SK-N-SH (cell line): ENCODE data around the gene CUEDC2. TPM values are rescaled to one million over a fixed set of nuclear protein-coding genes. Genes with fewer than 3 reads are reported as not detected.

Experiments used
- CTCF ChIA-PET: fragments of 300-600, 350-600 bp; formaldehyde crosslinking; extraction: SDS; loops from one replicate; lab custom pipeline; 2021; lab: Yijun Ruan, JAX
- POLR2A ChIA-PET: fragments of 350-600 bp; sonication (Branson Sonifier 250); formaldehyde crosslinking; extraction: SDS; loops from one replicate; lab custom pipeline; 2020; ENCODE audit warnings: antibody characterized with exemption, inconsistent platforms; lab: Yijun Ruan, JAX
- DNase-seq: peaks from one replicate; pipeline ENCODE4 v3.0.0; 2012
- H2AFZ ChIP-seq: fragments of 200-600 bp; sonication (generic); 2 replicates; pipeline ENCODE4 v1.8.1; 2016; ENCODE audit warnings: antibody characterized with exemption, mild to moderate bottlenecking, low read depth
- H3F3A ChIP-seq: fragments of 200-600 bp; sonication (generic); replicated peaks from 2 replicates; pipeline ENCODE3; 2016; ENCODE audit warnings: antibody characterized with exemption, mild to moderate bottlenecking; ENCODE audit not compliant: insufficient read depth
- H3K27ac ChIP-seq, 2 experiments: fragments of 200-500 bp in 1 of 2; fragments of 200-600 bp in 1 of 2; sonication (Bioruptor generic) in 1 of 2; sonication (generic), shearing (Covaris generic) in 1 of 2; 2 replicates each; pipeline versions ENCODE4 v1.5.1 to v1.6.1; 2014 to 2016; ENCODE audit warnings: low read depth in 2 of 2, inconsistent platforms in 1 of 2, low read length in 1 of 2, mild to moderate bottlenecking in 1 of 2, mixed read lengths in 1 of 2
- H3K27me3 ChIP-seq: fragments of 200-600 bp; sonication (generic), shearing (Covaris generic); 2 replicates; pipeline ENCODE4 v1.6.1; 2016; ENCODE audit warnings: mixed run types; ENCODE audit not compliant: insufficient read depth
- H3K36me3 ChIP-seq, 2 experiments: fragments of 200-500 bp in 1 of 2; fragments of 200-600 bp in 1 of 2; sonication (Bioruptor generic) in 1 of 2; sonication (generic) in 1 of 2; replicated peaks in 1 of 2; 2 replicates each; pipeline versions ENCODE3 to v1.5.1; 2014 to 2016; ENCODE audit warnings: low read length in 1 of 2, mild to moderate bottlenecking in 1 of 2; ENCODE audit not compliant: insufficient read depth in 2 of 2, control insufficient read depth in 1 of 2
- H3K4me1 ChIP-seq, 2 experiments: fragments of 200-500 bp in 1 of 2; fragments of 200-600 bp in 1 of 2; sonication (Bioruptor generic) in 1 of 2; sonication (generic), shearing (Covaris generic) in 1 of 2; 2 replicates each; pipeline versions ENCODE4 v1.5.1 to v1.6.1; 2014 to 2016; ENCODE audit warnings: low read depth in 1 of 2, low read length in 1 of 2, mixed run types in 1 of 2; ENCODE audit not compliant: insufficient read depth in 2 of 2, control insufficient read depth in 1 of 2
- H3K4me2 ChIP-seq: fragments of 200-600 bp; sonication (generic), shearing (Covaris generic); 2 replicates; pipeline ENCODE4 v1.6.1; 2017; ENCODE audit warnings: mixed run types
- H3K4me3 ChIP-seq, 2 experiments: fragments of 200-500 bp in 1 of 2; fragments of 200-600 bp in 1 of 2; sonication (Bioruptor generic) in 1 of 2; sonication (generic), shearing (Covaris generic) in 1 of 2; 2 replicates each; pipeline versions ENCODE4 v1.5.1 to v1.8.1; 2014 to 2016; ENCODE audit warnings: low read depth in 2 of 2, inconsistent platforms in 1 of 2, low read length in 1 of 2, mild to moderate bottlenecking in 1 of 2, mixed read lengths in 1 of 2, moderate library complexity in 1 of 2
- H3K79me2 ChIP-seq: fragments of 200-600 bp; sonication (generic); 2 replicates; pipeline ENCODE4 v1.8.1; 2017; ENCODE audit warnings: mild to moderate bottlenecking; ENCODE audit not compliant: insufficient read depth
- H3K9ac ChIP-seq: fragments of 200-600 bp; sonication (generic); 2 replicates; pipeline ENCODE4 v1.6.1; 2017; ENCODE audit warnings: mixed run types
- H3K9me2 ChIP-seq: fragments of 200-600 bp; sonication (generic); 2 replicates; pipeline ENCODE4 v1.6.1; 2017; ENCODE audit warnings: mixed run types
- H3K9me3 ChIP-seq: fragments of 200-600 bp; sonication (generic); 2 replicates; pipeline ENCODE4 v1.6.1; 2017; ENCODE audit warnings: mixed run types, mild to moderate bottlenecking, moderate library complexity
- H4K20me1 ChIP-seq: fragments of 200-600 bp; sonication (generic); 2 replicates; pipeline ENCODE4 v1.6.1; 2017; ENCODE audit warnings: mild to moderate bottlenecking, mixed run types; ENCODE audit not compliant: insufficient read depth
- CHD2 ChIP-seq: fragments of 150-350 bp; IDR thresholded peaks from 2 replicates; pipeline ENCODE4 v1.6.1; 2018; ENCODE audit warnings: low read length; ENCODE audit not compliant: partially characterized antibody
- ELF1 ChIP-seq: IDR thresholded peaks from 2 replicates; pipeline ENCODE4 v1.4.0; 2012
- EZH2phosphoT487 ChIP-seq: fragments of 200-600 bp; sonication (generic); IDR thresholded peaks from 2 replicates; pipeline ENCODE4 v1.6.1; 2017; ENCODE audit warnings: low read depth, mixed run types, mild to moderate bottlenecking, antibody characterized with exemption, moderate library complexity, borderline replicate concordance
- FOSL2 ChIP-seq: IDR thresholded peaks from 2 replicates; pipeline ENCODE4 v1.4.0; 2012; ENCODE audit warnings: low read depth, mild to moderate bottlenecking, moderate library complexity, borderline replicate concordance
- GATA2 ChIP-seq: sonication (generic); formaldehyde crosslinking; IDR thresholded peaks from 2 replicates; pipeline ENCODE4 v1.5.0; 2020; ENCODE audit warnings: mild to moderate bottlenecking, missing genetic modification reagents
- IRF3 ChIP-seq: fragments of 150-350 bp; IDR thresholded peaks from 2 replicates; pipeline ENCODE4 v1.6.1; 2016; ENCODE audit warnings: mild to moderate bottlenecking, low read depth, low read length
- MEF2A ChIP-seq: IDR thresholded peaks from 2 replicates; pipeline ENCODE4 v1.4.0; 2012; ENCODE audit warnings: low read depth, borderline replicate concordance
- MXI1 ChIP-seq: IDR thresholded peaks from 2 replicates; pipeline ENCODE4 v1.6.1; 2012; ENCODE audit warnings: mild to moderate bottlenecking, low read depth, low read length, improper control_type of control experiment
- NRF1 ChIP-seq: IDR thresholded peaks from 2 replicates; pipeline ENCODE4 v1.6.1; 2012; ENCODE audit warnings: low read depth, mild to moderate bottlenecking, low read length
- POLR2AphosphoS5 ChIP-seq: IDR thresholded peaks from 2 replicates; pipeline ENCODE4 v1.6.1; 2012; ENCODE audit warnings: low read depth, low read length
- RAD21 ChIP-seq: IDR thresholded peaks from 2 replicates; pipeline ENCODE4 v1.6.1; 2012; ENCODE audit warnings: mild to moderate bottlenecking, low read length
- RCOR1 ChIP-seq: fragments of 150-350 bp; IDR thresholded peaks from 2 replicates; pipeline ENCODE4 v1.6.1; 2017; ENCODE audit warnings: antibody characterized with exemption, low read length
- RFX5 ChIP-seq: IDR thresholded peaks from 2 replicates; pipeline ENCODE4 v1.6.1; 2012; ENCODE audit warnings: mild to moderate bottlenecking, improper control_type of control experiment, low read length
- SIN3A ChIP-seq: IDR thresholded peaks from 2 replicates; pipeline ENCODE4 v1.6.1; 2012; ENCODE audit warnings: low read depth, mild to moderate bottlenecking, low read length, moderate library complexity, borderline replicate concordance
- TAF1 ChIP-seq: IDR thresholded peaks from 2 replicates; pipeline ENCODE4 v1.6.1; 2012; ENCODE audit warnings: low read depth, mild to moderate bottlenecking, low read length, moderate library complexity, borderline replicate concordance
- TEAD4 ChIP-seq: IDR thresholded peaks from 2 replicates; pipeline ENCODE4 v1.4.0; 2012; ENCODE audit warnings: mild to moderate bottlenecking, borderline replicate concordance; ENCODE audit not compliant: insufficient read depth
- YY1 ChIP-seq: IDR thresholded peaks from 2 replicates; pipeline ENCODE4 v1.4.0; 2012; ENCODE audit warnings: low read depth, mild to moderate bottlenecking
- WGBS: methylation state at CpG from one replicate; pipeline ENCODE4 v1.1.6; 2017; ENCODE audit warnings: low lambda C conversion rate; 5-methylcytosine and 5-hydroxymethylcytosine counted together
- polyA plus RNA-seq, 3 experiments: library from polyadenylated mRNA; depleted of rRNA; stranded (reverse); fragments of >200 nt; gene quantifications; 2 replicates each; pipeline ENCODE4 v1.2.3, GENCODE V29; 2012
- TF ChIP-seq, protein P1 (sequence below): IDR thresholded peaks from 2 replicates; pipeline ENCODE4 v1.4.0; 2012; ENCODE audit warnings: low read depth

CUEDC2 gene
- polyA plus RNA-seq, 1 of the 3 experiments (the other 2 are of a cell fraction) = 162 TPM

DNA sequence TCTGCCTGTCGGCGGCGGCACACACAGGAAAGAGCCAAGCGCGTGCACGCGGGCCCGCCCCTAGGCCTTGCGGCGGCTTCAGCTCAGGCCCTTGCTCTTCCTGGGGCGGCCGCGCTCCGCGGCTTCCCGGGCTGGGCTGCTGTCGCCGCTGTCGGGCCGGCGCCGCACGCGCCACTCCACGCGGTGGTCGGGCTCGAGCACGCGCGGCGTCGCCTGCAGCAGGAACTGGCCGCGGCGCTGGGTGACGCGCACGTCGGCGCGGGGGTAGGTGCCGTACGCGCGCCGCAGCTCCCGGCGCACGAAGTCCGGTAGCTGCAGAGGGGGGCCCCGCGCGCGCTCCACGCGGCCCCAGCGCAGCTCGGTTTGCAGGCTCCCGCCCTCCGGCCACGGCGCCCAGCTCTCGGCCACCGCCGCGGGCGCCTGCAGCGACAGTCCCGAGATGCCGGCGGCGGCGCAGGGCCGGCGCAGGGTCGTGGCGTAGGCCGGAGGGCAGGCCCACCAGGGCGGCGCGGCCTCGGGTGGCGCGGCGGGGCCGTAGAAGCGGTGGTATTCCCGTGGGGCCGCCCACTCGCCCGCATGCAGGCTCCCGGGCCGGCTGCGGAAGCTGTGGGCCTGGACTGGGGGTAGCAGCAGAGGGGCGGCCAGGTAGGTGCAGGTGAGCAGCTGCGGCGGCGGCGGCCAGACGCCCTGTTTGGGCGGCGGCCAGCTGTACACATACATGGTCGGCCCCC is 18.2 kb upstream of the CUEDC2 start:
- TF ChIP-seq, protein P1, sequence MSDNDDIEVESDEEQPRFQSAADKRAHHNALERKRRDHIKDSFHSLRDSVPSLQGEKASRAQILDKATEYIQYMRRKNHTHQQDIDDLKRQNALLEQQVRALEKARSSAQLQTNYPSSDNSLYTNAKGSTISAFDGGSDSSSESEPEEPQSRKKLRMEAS = peak; percentile 86
- TF ChIP-seq TAF1 (0 out of 2 replicates have a peak, but pooled peaks have one; percentile 16), NRF1 (peak; percentile 64), ELF1 (no peak), TEAD4 (no peak), SIN3A (peak; percentile 26; the same call in 1 of the 2 replicates), POLR2AphosphoS5 (peak; percentile 49; the same call in 1 of the 2 replicates), MXI1 (peak; percentile 96), RCOR1 (no peak), CHD2 (no peak), MEF2A (no peak)
- TF ChIP-seq, all 33 proteins: peak for 6
- H4K20me1 ChIP-seq = no peaks in the 10 kb centered on the region
- ChIA-PET POLR2A (interaction anchor here (0.6 to 4.3 kb wide), 9 partner anchors 10 to 135 kb away, joined by 3 to 27 read pairs (median 4); partner anchors contain the start of genes CUEDC2 and FBXL15), CTCF (interaction anchor here (0.8 to 5.3 kb wide), 14 partner anchors 8 to 133 kb away, joined by 3 to 25 read pairs (median 4); partner anchors contain the start of genes CUEDC2, FBXL15 and SUFU)
- peaks cover 15% of the 10 kb centered on the region for H3F3A ChIP-seq
- no peaks in the 10 kb centered on the region for H3K79me2 ChIP-seq
- peak overlapping the region; percentile 49; the same call in 1 of the 2 replicates for H3K9ac ChIP-seq
- H2AFZ ChIP-seq = peak overlapping the region; percentile 96
- H3K4me3 ChIP-seq = peak overlapping the region; percentile 62 to 71
- H3K9me2 ChIP-seq = no peaks in the 10 kb centered on the region
- H3K27ac ChIP-seq = peak overlapping the region in 1 of 2 experiments; percentile 66; a peak in 2 of 4 replicates
- H3K36me3 ChIP-seq = no peaks in the 10 kb centered on the region
- H3K4me1 ChIP-seq = peaks cover 0 to 10% of the 10 kb centered on the region in 2 experiments; a peak in 2 of 4 replicates
- H3K27me3 ChIP-seq = no peaks in the 10 kb centered on the region
- H3K4me2 ChIP-seq = peak overlapping the region; percentile 80
- DNase-seq = peak; percentile 95
- no peaks in the 10 kb centered on the region for H3K9me3 ChIP-seq
- 0% methylated on average over 6 of the region's 104 CpGs for WGBS

DNA sequence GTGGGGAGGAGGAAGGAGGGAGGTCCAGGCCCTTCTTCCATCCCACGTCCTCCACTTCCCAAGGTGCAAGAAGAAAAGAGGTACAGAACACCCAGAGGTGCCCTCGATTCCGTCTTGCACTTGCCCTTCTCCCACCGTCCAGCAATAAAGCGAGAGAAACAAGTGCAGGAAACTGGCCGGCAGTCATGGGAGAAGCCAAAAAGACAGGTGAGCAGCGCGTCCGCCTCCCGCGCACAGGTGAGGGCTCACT is 17.7 kb upstream of the CUEDC2 start:
- no peaks in the 10 kb centered on the region for H3K9me3 ChIP-seq
- no peaks in the 10 kb centered on the region for H4K20me1 ChIP-seq
- peaks cover 0 to 10% of the 10 kb centered on the region in 2 experiments; a peak in 2 of 4 replicates for H3K4me1 ChIP-seq
- peak overlapping the region; percentile 49; the same call in 1 of the 2 replicates for H3K9ac ChIP-seq
- CTCF ChIA-PET = interaction anchor here (0.8 to 5.3 kb wide), 10 partner anchors 9 to 56 kb away, joined by 3 to 25 read pairs (median 4); partner anchors contain the start of genes CUEDC2, FBXL15 and SUFU
- no peaks in the 10 kb centered on the region for H3K36me3 ChIP-seq
- TF ChIP-seq IRF3 = no peak
- TF ChIP-seq FOSL2 = no peak
- TF ChIP-seq EZH2phosphoT487 = no peak
- TF ChIP-seq RFX5 = no peak
- no peak for TF ChIP-seq GATA2
- TF ChIP-seq YY1 = no peak
- no peak for TF ChIP-seq RAD21
- no peak for TF ChIP-seq TEAD4
- 1% methylated on average over 11 of the region's 11 CpGs for WGBS
- no peaks in the 10 kb centered on the region for H3K79me2 ChIP-seq
- H3K4me3 ChIP-seq = peak overlapping the region; percentile 62 to 71
- DNase-seq = no peak
- POLR2A ChIA-PET = interaction anchor here (0.6 to 4.3 kb wide), 6 partner anchors 11 to 135 kb away, joined by 4 to 27 read pairs (median 6); partner anchors contain the start of genes CUEDC2 and FBXL15
- H3F3A ChIP-seq = peaks cover 16% of the 10 kb centered on the region
- peak overlapping the region in 1 of 2 experiments; percentile 66; a peak in 2 of 4 replicates for H3K27ac ChIP-seq
- H3K9me2 ChIP-seq = no peaks in the 10 kb centered on the region
- peak overlapping the region; percentile 96 for H2AFZ ChIP-seq
- peak overlapping the region; percentile 80 for H3K4me2 ChIP-seq
- no peaks in the 10 kb centered on the region for H3K27me3 ChIP-seq
